HS-27A (cell line): ENCODE data around the gene RAB3B.
"Not testable (repeated sequence)": the region's sequence is repeated elsewhere in the genome, so short reads cannot be mapped to it uniquely, and the experiment has no call there.

Experiments
- DNase-seq: peaks from one replicate; pipeline ENCODE4 v3.0.0-alpha.2; 2012; ENCODE audit warnings: low read depth, missing footprints

The RAB3B gene

GRCh38 chr1:51919684-51920083 lies 70.8 kb downstream of the RAB3B start:
- no peak for DNase-seq

- no peak for DNase-seq
Measured at GRCh38 chr1:51916587-51917405, 73.7 kb downstream of the RAB3B start.

- no peak for DNase-seq
Measured at GRCh38 chr1:51915951-51916350, 74.5 kb downstream of the RAB3B start.

- no peak for DNase-seq
Measured at GRCh38 chr1:51912881-51913280, 77.6 kb downstream of the RAB3B start.

GRCh38 chr1:51910221-51911000 lies 80.1 kb downstream of the RAB3B start:
- no peak for DNase-seq

GRCh38 chr1:51908499-51908898 lies 82.0 kb downstream of the RAB3B start:
- no peak for DNase-seq

GRCh38 chr1:51907079-51907702 lies 83.3 kb downstream of the RAB3B start:
- no peak for DNase-seq

- peak; percentile 92 for DNase-seq
Measured at GRCh38 chr1:51906306-51907078, 84.0 kb downstream of the RAB3B start.

- DNase-seq = no peak
Measured at GRCh38 chr1:51902456-51902855, 88.0 kb downstream of the RAB3B start.

- no peak for DNase-seq
Measured at GRCh38 chr1:51901151-51901550, 89.3 kb downstream of the RAB3B start.

- no peak for DNase-seq
Measured at GRCh38 chr1:51899022-51899421, 91.5 kb downstream of the RAB3B start.

GRCh38 chr1:51898090-51898734 lies 92.3 kb downstream of the RAB3B start:
- DNase-seq = peak; percentile 95

- DNase-seq = peak; percentile 97
Measured at GRCh38 chr1:51897699-51898031, 92.8 kb downstream of the RAB3B start.

GRCh38 chr1:51894748-51895147 lies 95.8 kb downstream of the RAB3B start:
- DNase-seq = not testable (repeated sequence)

- DNase-seq = peak; percentile 100
Measured at GRCh38 chr1:51878616-51879336, 111.7 kb downstream of the RAB3B start, which contains the start of gene NRDC. Gene NRDC (minus strand): TSS chr1:51878727. CDS start chr1:51878615, 112 bp downstream.

GRCh38 chr1:51878308-51878615 lies 112.2 kb downstream of the RAB3B start:
- DNase-seq = no peak

- peak; percentile 22 for DNase-seq
Measured at GRCh38 chr1:51877434-51878307, 112.8 kb downstream of the RAB3B start.

GRCh38 chr1:51875836-51876235 lies 114.7 kb downstream of the RAB3B start:
- no peak for DNase-seq

- DNase-seq = no peak
Measured at GRCh38 chr1:51875291-51875772, 115.2 kb downstream of the RAB3B start.

- not testable (repeated sequence) for DNase-seq
Measured at GRCh38 chr1:51873270-51873669, 117.2 kb downstream of the RAB3B start.
